GM19467 (cell line): ENCODE results near the gene ASB14.
"Not testable (repeated sequence)": the region's sequence is repeated elsewhere in the genome, so short reads cannot be mapped to it uniquely, and the experiment has no call there.

Experiments
- ATAC-seq: cut with Tn5 transposase; IDR thresholded peaks from one replicate; pipeline ENCODE4 v1.9.1; 2021; ENCODE audit warnings: mild to moderate bottlenecking, moderate library complexity; ENCODE audit not compliant: unreplicated experiment

The ASB14 gene

GRCh38 chr3:57292159-57292896 is at the start of gene ASB14:
TSS of gene ASB14 (minus strand) at chr3:57292685. CDS start at chr3:57292033, 652 bp downstream.
- ATAC-seq = no peak

- ATAC-seq = not testable (repeated sequence)
These were observed 46.7 kb upstream of the ASB14 start for GRCh38 chr3:57339071-57339642.

GRCh38 chr3:57338272-57339070 is 46.0 kb upstream of the ASB14 start:
- ATAC-seq = not testable (repeated sequence)

- ATAC-seq = no peak
These were observed 42.9 kb upstream of the ASB14 start for GRCh38 chr3:57335283-57335938.

GRCh38 chr3:57331078-57331610 is 38.7 kb upstream of the ASB14 start:
- ATAC-seq = no peak

GRCh38 chr3:57326498-57326897 is 34.0 kb upstream of the ASB14 start:
- not testable (repeated sequence) for ATAC-seq

- no peak for ATAC-seq
These were observed 21.7 kb upstream of the ASB14 start for GRCh38 chr3:57314204-57314603.

- ATAC-seq = no peak
These were observed 17.4 kb upstream of the ASB14 start for GRCh38 chr3:57309769-57310360.

GRCh38 chr3:57303520-57303919 is 11.0 kb upstream of the ASB14 start:
- not testable (repeated sequence) for ATAC-seq

- no peak for ATAC-seq
These were observed 5.6 kb upstream of the ASB14 start for GRCh38 chr3:57298041-57298440.

GRCh38 chr3:57292897-57293526 is 527 bp upstream of the ASB14 start:
- ATAC-seq = no peak

GRCh38 chr3:57288403-57288802 is 4.1 kb downstream of the ASB14 start:
- ATAC-seq = no peak

- ATAC-seq = no peak
These were observed 5.3 kb downstream of the ASB14 start for GRCh38 chr3:57287205-57287604.

GRCh38 chr3:57283334-57283733 is 9.2 kb downstream of the ASB14 start:
- ATAC-seq = no peak

GRCh38 chr3:57281715-57282114 is 10.8 kb downstream of the ASB14 start:
- no peak for ATAC-seq

- ATAC-seq = no peak
These were observed 12.8 kb downstream of the ASB14 start for GRCh38 chr3:57279685-57280084.

- no peak for ATAC-seq
These were observed 14.2 kb downstream of the ASB14 start for GRCh38 chr3:57278237-57278636.

GRCh38 chr3:57275393-57275792 is 17.1 kb downstream of the ASB14 start:
- ATAC-seq = no peak

GRCh38 chr3:57274845-57275244 is 17.6 kb downstream of the ASB14 start:
- no peak for ATAC-seq

- no peak for ATAC-seq
These were observed 24.1 kb downstream of the ASB14 start for GRCh38 chr3:57268416-57268815.
